Panc1 (cell line): ENCODE data around the gene EVC. TPM values are rescaled to one million over a fixed set of nuclear protein-coding genes. Genes with fewer than 3 reads are reported as not detected.

Experiments used
- ATAC-seq: fragments of 200-7000 bp; cut with Tn5 transposase; 2 replicates; pipeline ENCODE4 v1.9.1; 2020; ENCODE audit warnings: mild to moderate bottlenecking, moderate library complexity
- BruUV-seq: library from RNA; stranded (reverse); fragments of 400-500 nt; replicated peaks from 2 replicates; lab custom pipeline; 2021; lab: Mats Ljungman, UMichigan
- CTCF ChIA-PET: fragments of 300-600 bp; sonication (Branson Sonifier 250); formaldehyde crosslinking; loops from one replicate; lab custom pipeline; 2022; ENCODE audit warnings: antibody characterized with exemption; lab: Charles Lee
- POLR2A ChIA-PET: fragments of 300-600 bp; sonication (Branson Sonifier 250); formaldehyde crosslinking; loops from one replicate; lab custom pipeline; 2022; ENCODE audit warnings: antibody characterized with exemption; lab: Charles Lee
- DNase-seq: peaks from one replicate; pipeline ENCODE4 v3.0.0-alpha.2; 2010; ENCODE audit warnings: low read depth, low spot score
- H3K27ac ChIP-seq: 2 replicates; pipeline ENCODE4 v1.5.1; 2011; ENCODE audit warnings: mild to moderate bottlenecking, low read length, inconsistent platforms
- H3K27me3 ChIP-seq: fragments of 200-500 bp; sonication (Bioruptor generic); 2 replicates; pipeline ENCODE4 v1.6.0; 2014; ENCODE audit warnings: low read length, inconsistent platforms; ENCODE audit not compliant: control insufficient read depth, insufficient read depth
- H3K36me3 ChIP-seq: fragments of 200-500 bp; sonication (Bioruptor generic); 2 replicates; pipeline ENCODE4 v1.5.1; 2014; ENCODE audit warnings: inconsistent platforms, mild to moderate bottlenecking, low read length, moderate library complexity; ENCODE audit not compliant: control insufficient read depth, insufficient read depth
- H3K4me1 ChIP-seq: 2 replicates; pipeline ENCODE4 v1.5.1; 2011; ENCODE audit warnings: inconsistent platforms, mild to moderate bottlenecking, low read length, moderate library complexity; ENCODE audit not compliant: control insufficient read depth, insufficient read depth
- H3K4me3 ChIP-seq, 2 experiments: 2 replicates each; pipeline ENCODE4 v1.5.1; 2011 to 2012; ENCODE audit warnings: low read depth in 2 of 2, low read length in 2 of 2, mild to moderate bottlenecking in 2 of 2, inconsistent platforms in 1 of 2, moderate library complexity in 1 of 2
- H3K9me3 ChIP-seq: fragments of 200-500 bp; sonication (Bioruptor generic); 2 replicates; pipeline ENCODE4 v1.5.1; 2014; ENCODE audit warnings: low read depth, mild to moderate bottlenecking, inconsistent platforms, low read length, moderate library complexity; ENCODE audit not compliant: control insufficient read depth, insufficient read depth
- POLR2AphosphoS5 ChIP-seq: IDR thresholded peaks from 2 replicates; pipeline ENCODE4 v1.6.1; 2012; ENCODE audit warnings: mild to moderate bottlenecking, low read depth, low read length, moderate library complexity
- SIN3A ChIP-seq: IDR thresholded peaks from 2 replicates; pipeline ENCODE4 v1.6.1; 2012; ENCODE audit warnings: low read depth, mild to moderate bottlenecking, low read length, moderate library complexity, borderline replicate concordance; ENCODE audit not compliant: insufficient read depth
- TCF7L2 ChIP-seq: IDR thresholded peaks from 2 replicates; pipeline ENCODE4 v1.6.1; 2011; ENCODE audit warnings: mild to moderate bottlenecking, low read depth, low read length, inconsistent platforms
- in situ Hi-C: cut with HindIII; loops from 2 replicates; pipeline ENCODE4 v1.10.0; 2016; ENCODE audit warnings: low sequenced_read_pairs, low pct_unique_long_range_greater_than_20kb
- intact Hi-C: fragments of 100-400 bp; cut with micrococcal nuclease; formaldehyde crosslinking; loops from one replicate; pipeline ENCODE4 v1.10.0; 2022; ENCODE audit not compliant: unreplicated experiment
- total RNA-seq: library from RNA; stranded (reverse); gene quantifications from one replicate; pipeline ENCODE4 v1.2.1, GENCODE V29; 2021; ENCODE audit not compliant: unreplicated experiment
- TF ChIP-seq, protein P1 (sequence below): fragments of 450-650 bp; IDR thresholded peaks from 2 replicates; pipeline ENCODE4 v1.5.1; 2017; ENCODE audit warnings: mild to moderate bottlenecking
- TF ChIP-seq, protein P2 (sequence below), 2 experiments: IDR thresholded peaks; 2 replicates each; pipeline ENCODE4 v1.6.1; 2011 to 2012; ENCODE audit warnings: low read depth in 2 of 2, control low read depth in 1 of 2, low read length in 1 of 2, mild to moderate bottlenecking in 1 of 2, moderate library complexity in 1 of 2; ENCODE audit not compliant: insufficient read depth in 1 of 2

EVC gene
- total RNA-seq, 1 experiment from 2014 or later: 12.1 TPM

DNA sequence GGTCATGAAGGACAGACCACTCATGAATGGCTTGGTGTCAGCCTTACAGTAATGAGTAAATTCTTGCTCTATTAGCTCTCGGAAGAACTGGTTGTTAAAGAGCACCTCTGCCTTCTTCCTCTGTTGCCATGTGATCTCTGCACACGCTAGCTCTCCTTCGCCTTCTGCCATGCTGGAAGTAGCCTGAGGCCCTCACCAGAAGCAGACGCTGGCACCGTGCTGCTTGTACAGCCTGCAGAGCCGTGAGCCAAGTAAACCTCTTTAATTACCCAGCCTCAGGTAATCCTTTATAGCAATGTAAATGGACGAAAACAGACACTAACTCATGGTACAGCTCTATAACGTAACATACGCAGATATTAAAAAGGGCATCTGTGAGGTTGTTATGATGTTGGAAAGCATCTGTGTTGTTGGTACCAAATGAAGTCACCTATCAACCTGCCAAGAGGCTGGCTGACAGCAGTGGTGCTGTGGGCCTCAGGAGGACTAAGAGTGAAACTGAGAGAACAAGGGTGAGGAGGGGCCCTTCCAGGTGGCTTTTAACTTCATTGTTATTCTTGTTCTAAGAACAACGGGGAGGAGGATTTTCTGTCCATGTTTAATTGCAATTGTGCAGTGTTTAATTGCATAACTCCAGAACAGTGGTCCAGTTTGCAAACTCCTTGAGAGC is 112.7 kb downstream of the EVC start:
- intact Hi-C loops: no loop called here
- CTCF ChIA-PET: no interaction called here
- Histone ChIP-seq H3K27me3 (no peaks in the 10 kb centered on the region), H3K4me1 (no peaks in the 10 kb centered on the region), H3K9me3 (no peaks in the 10 kb centered on the region), H3K27ac (no peak overlapping the region), H3K36me3 (no peaks in the 10 kb centered on the region), H3K4me3 (no peak overlapping the region)
- in situ Hi-C loops: no loop called here
- BruUV-seq: no TSS peak
- TF ChIP-seq, protein P1, sequence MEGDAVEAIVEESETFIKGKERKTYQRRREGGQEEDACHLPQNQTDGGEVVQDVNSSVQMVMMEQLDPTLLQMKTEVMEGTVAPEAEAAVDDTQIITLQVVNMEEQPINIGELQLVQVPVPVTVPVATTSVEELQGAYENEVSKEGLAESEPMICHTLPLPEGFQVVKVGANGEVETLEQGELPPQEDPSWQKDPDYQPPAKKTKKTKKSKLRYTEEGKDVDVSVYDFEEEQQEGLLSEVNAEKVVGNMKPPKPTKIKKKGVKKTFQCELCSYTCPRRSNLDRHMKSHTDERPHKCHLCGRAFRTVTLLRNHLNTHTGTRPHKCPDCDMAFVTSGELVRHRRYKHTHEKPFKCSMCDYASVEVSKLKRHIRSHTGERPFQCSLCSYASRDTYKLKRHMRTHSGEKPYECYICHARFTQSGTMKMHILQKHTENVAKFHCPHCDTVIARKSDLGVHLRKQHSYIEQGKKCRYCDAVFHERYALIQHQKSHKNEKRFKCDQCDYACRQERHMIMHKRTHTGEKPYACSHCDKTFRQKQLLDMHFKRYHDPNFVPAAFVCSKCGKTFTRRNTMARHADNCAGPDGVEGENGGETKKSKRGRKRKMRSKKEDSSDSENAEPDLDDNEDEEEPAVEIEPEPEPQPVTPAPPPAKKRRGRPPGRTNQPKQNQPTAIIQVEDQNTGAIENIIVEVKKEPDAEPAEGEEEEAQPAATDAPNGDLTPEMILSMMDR: no peak
- no peak for TF ChIP-seq POLR2AphosphoS5
- TF ChIP-seq, protein P2, sequence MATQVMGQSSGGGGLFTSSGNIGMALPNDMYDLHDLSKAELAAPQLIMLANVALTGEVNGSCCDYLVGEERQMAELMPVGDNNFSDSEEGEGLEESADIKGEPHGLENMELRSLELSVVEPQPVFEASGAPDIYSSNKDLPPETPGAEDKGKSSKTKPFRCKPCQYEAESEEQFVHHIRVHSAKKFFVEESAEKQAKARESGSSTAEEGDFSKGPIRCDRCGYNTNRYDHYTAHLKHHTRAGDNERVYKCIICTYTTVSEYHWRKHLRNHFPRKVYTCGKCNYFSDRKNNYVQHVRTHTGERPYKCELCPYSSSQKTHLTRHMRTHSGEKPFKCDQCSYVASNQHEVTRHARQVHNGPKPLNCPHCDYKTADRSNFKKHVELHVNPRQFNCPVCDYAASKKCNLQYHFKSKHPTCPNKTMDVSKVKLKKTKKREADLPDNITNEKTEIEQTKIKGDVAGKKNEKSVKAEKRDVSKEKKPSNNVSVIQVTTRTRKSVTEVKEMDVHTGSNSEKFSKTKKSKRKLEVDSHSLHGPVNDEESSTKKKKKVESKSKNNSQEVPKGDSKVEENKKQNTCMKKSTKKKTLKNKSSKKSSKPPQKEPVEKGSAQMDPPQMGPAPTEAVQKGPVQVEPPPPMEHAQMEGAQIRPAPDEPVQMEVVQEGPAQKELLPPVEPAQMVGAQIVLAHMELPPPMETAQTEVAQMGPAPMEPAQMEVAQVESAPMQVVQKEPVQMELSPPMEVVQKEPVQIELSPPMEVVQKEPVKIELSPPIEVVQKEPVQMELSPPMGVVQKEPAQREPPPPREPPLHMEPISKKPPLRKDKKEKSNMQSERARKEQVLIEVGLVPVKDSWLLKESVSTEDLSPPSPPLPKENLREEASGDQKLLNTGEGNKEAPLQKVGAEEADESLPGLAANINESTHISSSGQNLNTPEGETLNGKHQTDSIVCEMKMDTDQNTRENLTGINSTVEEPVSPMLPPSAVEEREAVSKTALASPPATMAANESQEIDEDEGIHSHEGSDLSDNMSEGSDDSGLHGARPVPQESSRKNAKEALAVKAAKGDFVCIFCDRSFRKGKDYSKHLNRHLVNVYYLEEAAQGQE (IDR thresholded peaks at IDR 0.05; ENCODE audit: insufficient read depth in 1 of 2, low read depth in 2 of 2, low read length in 1 of 2): no peak
- no peak for TF ChIP-seq TCF7L2
- TF ChIP-seq SIN3A: no peak
- ATAC-seq (no peak), DNase-seq (no peak)
- POLR2A ChIA-PET: no interaction called here

DNA sequence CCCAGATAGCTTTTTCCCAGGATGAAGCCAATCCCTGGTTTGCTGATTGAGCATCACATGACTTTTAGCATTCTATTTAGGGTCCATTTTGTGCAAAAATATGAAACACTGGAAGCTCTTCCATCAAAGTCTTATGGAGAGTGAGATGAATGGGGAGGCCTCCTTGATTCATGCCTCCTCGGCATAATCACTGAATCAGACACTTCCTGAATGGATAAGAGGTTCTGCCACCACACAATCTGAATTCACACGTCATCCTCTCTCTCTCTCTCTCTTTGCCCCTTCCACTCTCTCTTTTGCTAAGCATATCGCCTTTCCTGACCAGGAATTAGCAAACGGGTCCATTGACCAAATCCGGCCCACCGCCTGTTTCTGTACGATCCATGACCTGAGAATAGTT is 113.2 kb downstream of the EVC start:
- intact Hi-C loops (no loop called here), in situ Hi-C loops (no loop called here)
- Histone ChIP-seq H3K36me3 (no peaks in the 10 kb centered on the region), H3K9me3 (no peaks in the 10 kb centered on the region), H3K4me1 (no peaks in the 10 kb centered on the region), H3K27me3 (no peaks in the 10 kb centered on the region), H3K27ac (no peak overlapping the region), H3K4me3 (no peak overlapping the region)
- CTCF ChIA-PET: no interaction called here
- DNase-seq (no peak), ATAC-seq (no peak)
- TF ChIP-seq POLR2AphosphoS5 (no peak), SIN3A (no peak), TCF7L2 (no peak)
- TF ChIP-seq, protein P2 (IDR thresholded peaks at IDR 0.05; ENCODE audit: insufficient read depth in 1 of 2, low read depth in 2 of 2, low read length in 1 of 2): no peak
- TF ChIP-seq, protein P1: no peak
- POLR2A ChIA-PET: interaction anchor here (0.6 kb wide), 1 partner anchor 13 kb away, joined by 6 read pairs; no protein-coding TSS in a partner anchor
- no TSS peak for BruUV-seq
